H1 (cell line): ENCODE data around the gene RSPO3.

Experiments
- HDAC6 ChIP-seq: IDR thresholded peaks from one replicate; pipeline ENCODE4 v1.7.1; 2012; ENCODE audit warnings: low read depth, mild to moderate bottlenecking, inconsistent platforms, low read length, moderate library complexity
- JUN ChIP-seq: IDR thresholded peaks from 2 replicates; pipeline ENCODE4 v1.6.1; 2011; ENCODE audit warnings: low read depth, mild to moderate bottlenecking, improper control_type of control experiment, low read length
- JUND ChIP-seq: IDR thresholded peaks from 2 replicates; pipeline ENCODE4 v1.6.1; 2011; ENCODE audit warnings: mild to moderate bottlenecking, improper control_type of control experiment, low read length
- POLR2A ChIP-seq, 2 experiments: IDR thresholded peaks; 1 replicate in 1 of 2; 2 replicates in 1 of 2; pipeline ENCODE4 v1.6.1; 2011; ENCODE audit warnings: low read depth in 2 of 2, low read length in 2 of 2, mild to moderate bottlenecking in 2 of 2; ENCODE audit errors: control extremely low read depth in 1 of 2
- SIN3A ChIP-seq, 2 experiments: IDR thresholded peaks in 1 of 2; conservative IDR thresholded peaks in 1 of 2; 2 replicates each; pipeline ENCODE4 v1.6.1; 2011 to 2012; ENCODE audit warnings: low read length in 2 of 2, improper control_type of control experiment in 1 of 2, low read depth in 1 of 2, mild to moderate bottlenecking in 1 of 2
- TF ChIP-seq, protein P1 (sequence below), 3 experiments: IDR thresholded peaks; 1 replicate in 2 of 3; 2 replicates in 1 of 3; pipeline versions ENCODE4 v1.5.1 to v1.6.1; 2011; ENCODE audit warnings: low read length in 3 of 3, mild to moderate bottlenecking in 3 of 3, inconsistent platforms in 2 of 3, low read depth in 1 of 3, moderate library complexity in 1 of 3; ENCODE audit not compliant: insufficient read depth in 1 of 3; ENCODE audit errors: control extremely low read depth in 1 of 3

GRCh38 chr6:127079681-127080080 lies 38.8 kb upstream of the RSPO3 start:
- TF ChIP-seq HDAC6 (no peak), SIN3A (conservative IDR thresholded peaks at IDR 0.05 in 1 of 2, IDR thresholded peaks at IDR 0.05 in 1 of 2; ENCODE audit: low read depth in 1 of 2, low read length in 2 of 2) (no peak), POLR2A (IDR thresholded peaks at IDR 0.05; ENCODE audit: control extremely low read depth in 1 of 2, low read depth in 2 of 2, low read length in 2 of 2) (no peak), JUN (no peak), JUND (no peak)
- TF ChIP-seq, protein P1, sequence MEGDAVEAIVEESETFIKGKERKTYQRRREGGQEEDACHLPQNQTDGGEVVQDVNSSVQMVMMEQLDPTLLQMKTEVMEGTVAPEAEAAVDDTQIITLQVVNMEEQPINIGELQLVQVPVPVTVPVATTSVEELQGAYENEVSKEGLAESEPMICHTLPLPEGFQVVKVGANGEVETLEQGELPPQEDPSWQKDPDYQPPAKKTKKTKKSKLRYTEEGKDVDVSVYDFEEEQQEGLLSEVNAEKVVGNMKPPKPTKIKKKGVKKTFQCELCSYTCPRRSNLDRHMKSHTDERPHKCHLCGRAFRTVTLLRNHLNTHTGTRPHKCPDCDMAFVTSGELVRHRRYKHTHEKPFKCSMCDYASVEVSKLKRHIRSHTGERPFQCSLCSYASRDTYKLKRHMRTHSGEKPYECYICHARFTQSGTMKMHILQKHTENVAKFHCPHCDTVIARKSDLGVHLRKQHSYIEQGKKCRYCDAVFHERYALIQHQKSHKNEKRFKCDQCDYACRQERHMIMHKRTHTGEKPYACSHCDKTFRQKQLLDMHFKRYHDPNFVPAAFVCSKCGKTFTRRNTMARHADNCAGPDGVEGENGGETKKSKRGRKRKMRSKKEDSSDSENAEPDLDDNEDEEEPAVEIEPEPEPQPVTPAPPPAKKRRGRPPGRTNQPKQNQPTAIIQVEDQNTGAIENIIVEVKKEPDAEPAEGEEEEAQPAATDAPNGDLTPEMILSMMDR (IDR thresholded peaks at IDR 0.05; ENCODE audit: control extremely low read depth in 1 of 3, insufficient read depth in 1 of 3, low read depth in 1 of 3, low read length in 3 of 3): no peak
